GM06990 (cell line): Measurements from ENCODE around the gene KRTAP19-7.

Experiments used
- DNase-seq: peaks from one replicate; pipeline ENCODE4 v3.0.0-alpha.2; 2011; ENCODE audit not compliant: insufficient read length; ENCODE audit errors: extremely low read depth
- H3K27me3 ChIP-seq: replicated peaks from 2 replicates; pipeline ENCODE4 v1.6.0; 2011; ENCODE audit warnings: low read length; ENCODE audit not compliant: control insufficient read depth, insufficient read depth
- H3K36me3 ChIP-seq: 2 replicates; pipeline ENCODE4 v1.5.1; 2011; ENCODE audit warnings: low read length; ENCODE audit not compliant: control insufficient read depth, insufficient read depth
- H3K4me3 ChIP-seq: replicated peaks from 2 replicates; pipeline ENCODE4 v1.5.1; 2011; ENCODE audit warnings: low read depth, mild to moderate bottlenecking, control low read depth, low read length
- CTCF ChIP-seq: IDR thresholded peaks from 2 replicates; pipeline ENCODE4 v1.5.1; 2011; ENCODE audit warnings: low read length, control low read depth, mild to moderate bottlenecking, inconsistent platforms; ENCODE audit not compliant: insufficient read depth, poor library complexity, severe bottlenecking

Gene KRTAP19-7

GRCh38 chr21:30563630-30564029 is 2.5 kb upstream of the KRTAP19-7 start:
- no peak for TF ChIP-seq CTCF
- Histone ChIP-seq H3K36me3 (no peaks in the 10 kb centered on the region), H3K27me3 (no peaks in the 10 kb centered on the region), H3K4me3 (no peak overlapping the region)
- DNase-seq, result no peak

DNA sequence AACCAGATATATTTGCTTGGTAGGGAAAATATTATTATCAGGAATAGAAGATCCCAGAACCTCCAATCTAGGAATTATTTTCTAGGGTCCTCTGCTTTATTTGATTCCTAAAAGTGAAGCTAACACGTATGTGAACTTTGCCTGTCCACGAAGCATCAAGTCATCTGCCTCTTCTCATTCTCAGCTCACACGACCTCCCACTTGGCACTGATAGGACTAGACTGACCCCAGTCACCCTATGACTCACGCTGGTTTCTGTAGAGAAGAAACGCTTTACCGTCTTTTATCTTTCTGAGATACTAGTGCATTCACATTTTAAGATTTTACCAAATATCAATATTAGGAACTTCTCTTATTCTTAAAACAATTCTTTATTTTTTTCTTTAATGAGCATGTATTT is 2.0 kb upstream of the KRTAP19-7 start:
- no peak for DNase-seq
- Histone ChIP-seq H3K27me3 (no peaks in the 10 kb centered on the region), H3K36me3 (no peaks in the 10 kb centered on the region), H3K4me3 (no peak overlapping the region)
- no peak for TF ChIP-seq CTCF

DNA sequence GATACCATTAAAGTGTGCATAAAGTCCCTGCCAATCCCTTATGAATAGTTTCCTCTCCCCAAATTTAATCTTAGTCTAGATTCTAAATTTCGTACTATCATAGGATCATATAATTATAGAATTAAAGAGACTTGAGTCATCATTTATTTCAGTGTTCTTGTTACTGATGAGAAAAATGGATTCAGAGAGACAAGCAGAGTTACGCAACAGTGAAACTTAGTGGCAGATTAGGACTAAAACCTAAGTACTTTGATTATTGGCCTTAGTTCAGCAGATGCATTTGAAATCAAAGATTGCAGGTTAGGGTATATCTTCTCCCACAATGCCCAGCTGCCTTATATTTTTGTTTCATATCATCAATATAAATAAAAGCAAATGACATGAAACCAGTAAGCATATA is 843 bp upstream of the KRTAP19-7 start:
- no peak for TF ChIP-seq CTCF
- no peaks in the 10 kb centered on the region for H3K27me3 ChIP-seq
- H3K36me3 ChIP-seq, result no peaks in the 10 kb centered on the region
- H3K4me3 ChIP-seq, result no peak overlapping the region
- DNase-seq, result no peak

GRCh38 chr21:30555095-30555494 is 6.0 kb downstream of the KRTAP19-7 start:
- no peak for TF ChIP-seq CTCF
- Histone ChIP-seq H3K4me3 (no peak overlapping the region), H3K36me3 (no peaks in the 10 kb centered on the region), H3K27me3 (no peaks in the 10 kb centered on the region)
- no peak for DNase-seq

DNA sequence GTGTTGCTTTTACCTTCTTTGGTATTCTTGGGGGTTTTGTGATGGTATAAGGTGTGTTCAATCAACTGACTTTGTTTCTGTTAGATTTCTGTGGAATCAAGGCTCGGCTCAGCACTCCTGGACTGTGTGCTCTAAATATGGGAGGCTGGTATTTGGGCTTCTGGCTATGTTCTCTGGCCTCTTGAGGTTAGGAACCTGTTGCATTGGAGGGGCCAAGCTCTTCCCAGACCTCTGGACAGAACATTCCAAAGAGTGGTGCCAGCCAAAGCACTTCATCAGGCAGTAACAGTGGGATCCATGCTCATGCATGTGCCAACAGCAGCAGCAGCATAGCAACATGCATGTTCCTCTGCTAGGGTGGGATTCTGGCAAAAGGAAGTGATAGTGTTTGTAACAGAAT is 8.3 kb downstream of the KRTAP19-7 start:
- no peak for DNase-seq
- no peak for TF ChIP-seq CTCF
- H3K27me3 ChIP-seq, result no peaks in the 10 kb centered on the region
- H3K36me3 ChIP-seq, result no peaks in the 10 kb centered on the region
- no peak overlapping the region for H3K4me3 ChIP-seq

- Histone ChIP-seq H3K27me3 (no peaks in the 10 kb centered on the region), H3K36me3 (no peaks in the 10 kb centered on the region), H3K4me3 (no peak within 1 kb of the TSS)
- no peak for DNase-seq
- no peak for TF ChIP-seq CTCF
Measured at GRCh38 chr21:30541764-30542163, 19.4 kb downstream of the KRTAP19-7 start, which contains the start of gene KRTAP19-6. Gene KRTAP19-6, minus strand, starts transcription at chr21:30541864. Its CDS starts 31 bp downstream, at chr21:30541833.
